ENCODE measurements around the gene ACAD9. TPM values are rescaled to one million over a fixed set of nuclear protein-coding genes. Genes with fewer than 3 reads are reported as not detected.

The ACAD9 gene
- total and polyA plus RNA-seq, 10 of the 15 experiments (the other 5 are each of a cell fraction or from before 2014, with no cell fraction given), result 12.7 to 63.1 (median 43.7) TPM

DNA sequence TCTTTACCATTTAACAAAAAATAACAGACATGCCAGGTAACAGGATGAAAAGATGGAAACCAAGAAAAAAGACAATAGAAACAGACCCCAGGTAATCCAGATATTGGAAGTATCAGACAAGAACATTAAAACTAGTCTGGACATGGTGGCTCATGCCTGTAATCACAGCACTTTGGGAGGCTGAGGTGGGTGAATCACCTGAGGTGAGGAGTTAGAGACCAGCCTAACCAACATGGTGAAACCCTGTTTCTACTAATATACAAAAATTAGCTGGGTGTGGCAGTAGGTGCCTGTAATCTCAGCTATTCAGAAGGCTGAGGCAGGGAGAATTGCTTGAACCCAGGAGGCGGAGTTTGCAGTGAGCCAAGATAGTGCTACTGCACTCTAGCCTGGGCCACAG is 40.6 kb downstream of the ACAD9 start:
- intact Hi-C loops (cut with micrococcal nuclease; ENCODE audit: unreplicated experiment), result no loop called here
- ChIA-PET SMC1A (ENCODE audit: uncharacterized antibody, unreplicated experiment) (no interaction called here), RAD21 (ENCODE audit: unreplicated experiment) (no interaction called here), POLR2A (no interaction called here), CTCF (no interaction called here)
- in situ Hi-C loops (cut with MboI), result no loop called here
- Histone ChIP-seq H4K20me1 (ENCODE audit: control insufficient read depth, insufficient read depth) (no peaks in the 10 kb centered on the region), H3K79me2 (ENCODE audit: control insufficient read depth, insufficient read depth, low read length) (no peaks in the 10 kb centered on the region), H3K27me3 (replicated peaks in 1 of 2; ENCODE audit: control insufficient read depth in 2 of 2, insufficient read depth in 2 of 2, low read length in 1 of 2) (no peaks in the 10 kb centered on the region), H3K36me3 (ENCODE audit: control insufficient read depth in 2 of 2, insufficient read depth in 2 of 2, low read length in 1 of 2) (peaks cover 0 to 3% of the 10 kb centered on the region in 2 experiments; a peak in 2 of 4 replicates), H3K4me2 (ENCODE audit: control insufficient read depth, insufficient read depth) (no peak overlapping the region), H3K4me1 (ENCODE audit: control insufficient read depth, insufficient read depth, low read length) (peaks cover 3% of the 10 kb centered on the region; the same call in 1 of the 2 replicates), H3K9me3 (replicated peaks; ENCODE audit: control insufficient read depth, insufficient read depth, low read length) (peaks cover 4% of the 10 kb centered on the region; the same call in 1 of the 3 replicates), H3K9ac (ENCODE audit: control insufficient read depth, insufficient read depth, low read length) (no peak overlapping the region), H2AFZ (ENCODE audit: control insufficient read depth, low read depth, low read length) (no peak overlapping the region), H3K4me3 (no peak overlapping the region), H3K27ac (ENCODE audit: control insufficient read depth, insufficient read depth) (no peak overlapping the region)
- no peak for FAIRE-seq
- no peak for DNase-seq (ENCODE audit: low read depth, low spot score)
- WGBS (ENCODE audit: insufficient coverage, insufficient replicate concordance, low lambda C conversion rate, missing lambda C conversion rate), result 100% methylated on average over 1 of the region's 1 CpG
- ATAC-seq, result no peak
- no peak for TF ChIP-seq SREBF2 (IDR thresholded peaks at IDR 0.05; ENCODE audit: low read length)
- TF ChIP-seq ZNF384 (IDR thresholded peaks at IDR 0.05; ENCODE audit: borderline replicate concordance, low read depth, low read length), result no peak
- TF ChIP-seq, protein P1, sequence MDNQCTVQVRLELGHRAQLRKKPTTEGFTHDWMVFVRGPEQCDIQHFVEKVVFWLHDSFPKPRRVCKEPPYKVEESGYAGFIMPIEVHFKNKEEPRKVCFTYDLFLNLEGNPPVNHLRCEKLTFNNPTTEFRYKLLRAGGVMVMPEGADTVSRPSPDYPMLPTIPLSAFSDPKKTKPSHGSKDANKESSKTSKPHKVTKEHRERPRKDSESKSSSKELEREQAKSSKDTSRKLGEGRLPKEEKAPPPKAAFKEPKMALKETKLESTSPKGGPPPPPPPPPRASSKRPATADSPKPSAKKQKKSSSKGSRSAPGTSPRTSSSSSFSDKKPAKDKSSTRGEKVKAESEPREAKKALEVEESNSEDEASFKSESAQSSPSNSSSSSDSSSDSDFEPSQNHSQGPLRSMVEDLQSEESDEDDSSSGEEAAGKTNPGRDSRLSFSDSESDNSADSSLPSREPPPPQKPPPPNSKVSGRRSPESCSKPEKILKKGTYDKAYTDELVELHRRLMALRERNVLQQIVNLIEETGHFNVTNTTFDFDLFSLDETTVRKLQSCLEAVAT (IDR thresholded peaks at IDR 0.05), result no peak
- no peak for TF ChIP-seq SP1 (IDR thresholded peaks at IDR 0.05; ENCODE audit: low read depth, low read length)
- TF ChIP-seq RFX5 (IDR thresholded peaks at IDR 0.05; ENCODE audit: low read depth, low read length), result no peak
- TF ChIP-seq, protein P2, sequence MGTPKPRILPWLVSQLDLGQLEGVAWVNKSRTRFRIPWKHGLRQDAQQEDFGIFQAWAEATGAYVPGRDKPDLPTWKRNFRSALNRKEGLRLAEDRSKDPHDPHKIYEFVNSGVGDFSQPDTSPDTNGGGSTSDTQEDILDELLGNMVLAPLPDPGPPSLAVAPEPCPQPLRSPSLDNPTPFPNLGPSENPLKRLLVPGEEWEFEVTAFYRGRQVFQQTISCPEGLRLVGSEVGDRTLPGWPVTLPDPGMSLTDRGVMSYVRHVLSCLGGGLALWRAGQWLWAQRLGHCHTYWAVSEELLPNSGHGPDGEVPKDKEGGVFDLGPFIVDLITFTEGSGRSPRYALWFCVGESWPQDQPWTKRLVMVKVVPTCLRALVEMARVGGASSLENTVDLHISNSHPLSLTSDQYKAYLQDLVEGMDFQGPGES (IDR thresholded peaks at IDR 0.05), result no peak
- no peak for TF ChIP-seq BCL11A (IDR thresholded peaks at IDR 0.05; ENCODE audit: low read depth, low read length)
- no peak for TF ChIP-seq FOXM1 (IDR thresholded peaks at IDR 0.05; ENCODE audit: low read depth, low read length)
- no peak for TF ChIP-seq KAT2A (conservative IDR thresholded peaks at IDR 0.05; ENCODE audit: control insufficient read depth, low read depth, low read length)
- no peak for TF ChIP-seq HDAC2 (IDR thresholded peaks at IDR 0.05)
- TF ChIP-seq NBN (IDR thresholded peaks at IDR 0.05), result no peak
- TF ChIP-seq RB1 (IDR thresholded peaks at IDR 0.05; ENCODE audit: borderline replicate concordance), result no peak
- TF ChIP-seq SUPT20H (IDR thresholded peaks at IDR 0.05; ENCODE audit: borderline replicate concordance, control insufficient read depth, low read depth, low read length), result no peak
- no peak for TF ChIP-seq SPI1 (IDR thresholded peaks at IDR 0.05; ENCODE audit: borderline replicate concordance, insufficient read depth, low read depth, low read length)
- TF ChIP-seq SMC3 (IDR thresholded peaks at IDR 0.05; ENCODE audit: borderline replicate concordance, low read length), result no peak
- no peak for TF ChIP-seq ZNF207 (IDR thresholded peaks at IDR 0.05; ENCODE audit: borderline replicate concordance)
- no peak for TF ChIP-seq NFXL1 (IDR thresholded peaks at IDR 0.05; ENCODE audit: borderline replicate concordance)
- TF ChIP-seq SMAD1 (IDR thresholded peaks at IDR 0.05; ENCODE audit: low read depth, partially characterized antibody), result no peak
- TF ChIP-seq POLR2AphosphoS2 (IDR thresholded peaks at IDR 0.05; ENCODE audit: low read depth, low read length), result no peak
- no TSS peak for BruUV-seq (replicated peaks)

Measured in GM12878 (cell line).